ENCODE data around the gene PPARG. TPM values are rescaled to one million over a fixed set of nuclear protein-coding genes. Genes with fewer than 3 reads are reported as not detected.

PPARG gene
- total and polyA plus RNA-seq, 4 donors = 5.2 to 15.7 (median 7.0) TPM

DNA sequence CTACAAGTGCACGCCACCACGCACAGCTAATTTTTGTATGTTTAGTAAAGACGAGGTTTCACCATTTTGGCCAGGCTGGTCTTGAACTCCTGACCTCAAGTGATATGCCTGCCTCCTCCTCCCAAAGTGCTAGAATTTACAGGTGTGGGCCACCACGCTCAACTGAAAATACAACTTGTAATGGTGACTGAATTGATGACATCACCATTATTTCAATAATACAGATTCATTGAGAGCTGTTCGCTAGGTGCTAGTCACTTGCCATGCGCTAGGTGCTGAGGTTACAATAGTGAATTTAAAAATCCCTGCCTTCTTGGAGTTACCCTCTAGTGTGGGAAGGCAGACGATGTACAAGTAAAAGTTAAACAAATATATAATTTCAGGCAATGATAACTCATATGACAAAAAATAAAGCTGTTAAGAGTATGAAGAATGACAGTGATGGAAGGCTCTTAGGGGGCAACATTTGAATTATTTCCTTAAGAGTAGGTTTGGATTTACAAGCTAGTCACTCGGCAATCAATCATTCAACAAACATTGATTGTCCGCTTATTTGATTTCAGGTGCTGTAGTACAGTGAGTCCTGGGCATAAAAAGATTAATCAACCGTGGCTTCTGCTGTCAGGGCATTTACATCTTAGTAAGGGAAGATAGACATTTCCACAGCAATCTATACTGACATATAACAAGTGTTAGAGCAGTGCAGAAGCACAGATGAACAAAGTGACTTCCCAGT lies 9.1 kb upstream of the PPARG start:
- H3K4me3 ChIP-seq (ENCODE audit: low read depth in 1 of 3, low read length in 3 of 3) = no peak overlapping the region
- WGBS = 92% methylated on average over 10 of the region's 10 CpGs
- TF ChIP-seq JUND (IDR thresholded peaks at IDR 0.05) (no peak), HNF4G (IDR thresholded peaks at IDR 0.05) (no peak), NR2F2 (IDR thresholded peaks at IDR 0.05) (no peak), ATF3 (IDR thresholded peaks at IDR 0.05) (no peak), FOXA2 (IDR thresholded peaks at IDR 0.05) (no peak), SP1 (IDR thresholded peaks at IDR 0.05) (no peak), YY1 (IDR thresholded peaks at IDR 0.05) (no peak)
- TF ChIP-seq, protein P1, sequence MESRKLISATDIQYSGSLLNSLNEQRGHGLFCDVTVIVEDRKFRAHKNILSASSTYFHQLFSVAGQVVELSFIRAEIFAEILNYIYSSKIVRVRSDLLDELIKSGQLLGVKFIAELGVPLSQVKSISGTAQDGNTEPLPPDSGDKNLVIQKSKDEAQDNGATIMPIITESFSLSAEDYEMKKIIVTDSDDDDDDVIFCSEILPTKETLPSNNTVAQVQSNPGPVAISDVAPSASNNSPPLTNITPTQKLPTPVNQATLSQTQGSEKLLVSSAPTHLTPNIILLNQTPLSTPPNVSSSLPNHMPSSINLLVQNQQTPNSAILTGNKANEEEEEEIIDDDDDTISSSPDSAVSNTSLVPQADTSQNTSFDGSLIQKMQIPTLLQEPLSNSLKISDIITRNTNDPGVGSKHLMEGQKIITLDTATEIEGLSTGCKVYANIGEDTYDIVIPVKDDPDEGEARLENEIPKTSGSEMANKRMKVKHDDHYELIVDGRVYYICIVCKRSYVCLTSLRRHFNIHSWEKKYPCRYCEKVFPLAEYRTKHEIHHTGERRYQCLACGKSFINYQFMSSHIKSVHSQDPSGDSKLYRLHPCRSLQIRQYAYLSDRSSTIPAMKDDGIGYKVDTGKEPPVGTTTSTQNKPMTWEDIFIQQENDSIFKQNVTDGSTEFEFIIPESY (IDR thresholded peaks at IDR 0.05) = no peak
- DNase-seq (ENCODE audit: low spot score) = no peak
- no peaks in the 10 kb centered on the region for H3K4me1 ChIP-seq (ENCODE audit: control insufficient read depth in 4 of 4, insufficient read depth in 4 of 4, low read length in 3 of 4)
- H3K27ac ChIP-seq (ENCODE audit: low read depth in 1 of 2, low read length in 2 of 2) = no peak overlapping the region
- H3K9me3 ChIP-seq (ENCODE audit: control insufficient read depth in 4 of 4, low read length in 3 of 4) = no peaks in the 10 kb centered on the region
- H3K9ac ChIP-seq (ENCODE audit: low read depth in 1 of 2, low read length in 2 of 2) = no peak overlapping the region
- H3K36me3 ChIP-seq (ENCODE audit: control insufficient read depth in 4 of 4, insufficient read depth in 3 of 4, low read depth in 1 of 4, low read length in 3 of 4) = no peaks in the 10 kb centered on the region
- H3K27me3 ChIP-seq (ENCODE audit: control insufficient read depth in 4 of 4, insufficient read depth in 4 of 4, low read length in 3 of 4) = no peaks in the 10 kb centered on the region

GRCh38 chr3:12280357-12280806 lies 8.5 kb upstream of the PPARG start:
- WGBS = 75% methylated on average over 9 of the region's 9 CpGs
- H3K9ac ChIP-seq (ENCODE audit: low read depth in 1 of 2, low read length in 2 of 2) = no peak overlapping the region
- DNase-seq (ENCODE audit: low spot score) = no peak
- H3K27ac ChIP-seq (ENCODE audit: low read depth in 1 of 2, low read length in 2 of 2) = no peak overlapping the region
- no peaks in the 10 kb centered on the region for H3K4me1 ChIP-seq (ENCODE audit: control insufficient read depth in 4 of 4, insufficient read depth in 4 of 4, low read length in 3 of 4)
- no peaks in the 10 kb centered on the region for H3K9me3 ChIP-seq (ENCODE audit: control insufficient read depth in 4 of 4, low read length in 3 of 4)
- no peaks in the 10 kb centered on the region for H3K27me3 ChIP-seq (ENCODE audit: control insufficient read depth in 4 of 4, insufficient read depth in 4 of 4, low read length in 3 of 4)
- no peak for TF ChIP-seq FOXA2 (IDR thresholded peaks at IDR 0.05)
- no peak for TF ChIP-seq RAD21 (IDR thresholded peaks at IDR 0.05)
- no peak for TF ChIP-seq CTCF (IDR thresholded peaks at IDR 0.05; ENCODE audit: low read depth, low read length, missing input control)
- TF ChIP-seq SP1 (IDR thresholded peaks at IDR 0.05) = no peak
- TF ChIP-seq JUND (IDR thresholded peaks at IDR 0.05) = no peak
- TF ChIP-seq, protein P2, sequence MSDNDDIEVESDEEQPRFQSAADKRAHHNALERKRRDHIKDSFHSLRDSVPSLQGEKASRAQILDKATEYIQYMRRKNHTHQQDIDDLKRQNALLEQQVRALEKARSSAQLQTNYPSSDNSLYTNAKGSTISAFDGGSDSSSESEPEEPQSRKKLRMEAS (IDR thresholded peaks at IDR 0.05) = no peak
- TF ChIP-seq GABPA (IDR thresholded peaks at IDR 0.05 in 1 of 2, conservative IDR thresholded peaks at IDR 0.05 in 1 of 2) = no peak
- TF ChIP-seq ATF3 (IDR thresholded peaks at IDR 0.05) = no peak
- TF ChIP-seq YY1 (IDR thresholded peaks at IDR 0.05) = no peak
- no peak for TF ChIP-seq EGR1 (IDR thresholded peaks at IDR 0.05; ENCODE audit: low read depth in 2 of 2)
- no peak for TF ChIP-seq HNF4A (conservative IDR thresholded peaks at IDR 0.05)
- TF ChIP-seq TAF1 (conservative IDR thresholded peaks at IDR 0.05) = no peak
- TF ChIP-seq FOXA1 (IDR thresholded peaks at IDR 0.05) = no peak
- TF ChIP-seq NR2F2 (IDR thresholded peaks at IDR 0.05) = no peak
- no peak for TF ChIP-seq HNF4G (IDR thresholded peaks at IDR 0.05)
- TF ChIP-seq RXRA (IDR thresholded peaks at IDR 0.05) = no peak
- no peak for TF ChIP-seq REST (IDR thresholded peaks at IDR 0.05)
- TF ChIP-seq, protein P1 (IDR thresholded peaks at IDR 0.05) = no peak
- H3K4me3 ChIP-seq (ENCODE audit: low read depth in 1 of 3, low read length in 3 of 3) = no peak overlapping the region
- H3K36me3 ChIP-seq (ENCODE audit: control insufficient read depth in 4 of 4, insufficient read depth in 3 of 4, low read depth in 1 of 4, low read length in 3 of 4) = no peaks in the 10 kb centered on the region
